GM19467 (cell line): ENCODE measurements around the gene TMEM37.
"Not testable (repeated sequence)": the region's sequence is repeated elsewhere in the genome, so short reads cannot be mapped to it uniquely, and the experiment has no call there.

Experiments
- ATAC-seq: cut with Tn5 transposase; IDR thresholded peaks from one replicate; pipeline ENCODE4 v1.9.1; 2021; ENCODE audit warnings: mild to moderate bottlenecking, moderate library complexity; ENCODE audit not compliant: unreplicated experiment

Gene TMEM37

DNA sequence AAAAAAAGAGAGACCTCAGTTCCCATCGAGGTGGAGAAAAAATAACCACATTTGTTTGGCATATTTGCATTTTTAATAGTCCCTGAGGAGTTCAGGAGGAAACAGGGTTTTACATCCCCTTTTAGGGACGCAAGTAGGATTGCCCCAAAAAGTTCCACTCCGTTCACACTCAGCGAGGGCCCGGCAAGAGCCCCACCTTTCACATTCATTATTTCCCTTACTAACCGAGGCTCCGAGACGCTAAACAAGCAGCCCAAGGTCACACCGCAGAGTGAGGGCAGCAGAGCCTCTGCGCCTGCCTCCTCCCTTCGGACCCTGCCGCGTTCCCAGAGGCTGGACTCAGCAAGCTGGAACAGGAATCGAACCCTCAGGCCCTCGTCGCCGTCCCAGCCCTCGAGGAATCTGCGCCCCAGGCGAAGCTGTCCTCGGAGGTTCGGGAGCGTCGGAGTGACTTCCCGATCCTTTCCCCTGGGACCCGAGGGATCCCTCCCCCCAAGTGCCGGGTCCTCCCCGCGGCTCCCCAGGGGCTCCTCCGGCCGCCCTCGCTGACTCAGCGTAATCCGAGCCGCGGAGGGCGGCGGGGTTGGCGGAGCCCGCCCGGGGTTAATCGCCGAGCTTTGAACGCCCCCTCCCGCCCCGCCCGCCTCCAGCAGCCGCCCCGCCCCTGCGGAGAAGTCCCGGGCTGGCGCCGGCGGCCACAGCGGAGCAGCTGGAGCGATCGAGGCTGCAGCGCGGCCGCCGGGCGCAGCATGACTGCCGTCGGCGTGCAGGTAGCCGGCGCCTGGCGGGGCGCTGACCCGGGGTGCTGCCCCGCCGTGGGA, at the start of gene TMEM37:
TSS of gene TMEM37 (plus strand) at position 700 of the 821 bp plus-strand sequence. CDS start at position 750, 50 bp downstream.
- ATAC-seq: peak; percentile 60

DNA sequence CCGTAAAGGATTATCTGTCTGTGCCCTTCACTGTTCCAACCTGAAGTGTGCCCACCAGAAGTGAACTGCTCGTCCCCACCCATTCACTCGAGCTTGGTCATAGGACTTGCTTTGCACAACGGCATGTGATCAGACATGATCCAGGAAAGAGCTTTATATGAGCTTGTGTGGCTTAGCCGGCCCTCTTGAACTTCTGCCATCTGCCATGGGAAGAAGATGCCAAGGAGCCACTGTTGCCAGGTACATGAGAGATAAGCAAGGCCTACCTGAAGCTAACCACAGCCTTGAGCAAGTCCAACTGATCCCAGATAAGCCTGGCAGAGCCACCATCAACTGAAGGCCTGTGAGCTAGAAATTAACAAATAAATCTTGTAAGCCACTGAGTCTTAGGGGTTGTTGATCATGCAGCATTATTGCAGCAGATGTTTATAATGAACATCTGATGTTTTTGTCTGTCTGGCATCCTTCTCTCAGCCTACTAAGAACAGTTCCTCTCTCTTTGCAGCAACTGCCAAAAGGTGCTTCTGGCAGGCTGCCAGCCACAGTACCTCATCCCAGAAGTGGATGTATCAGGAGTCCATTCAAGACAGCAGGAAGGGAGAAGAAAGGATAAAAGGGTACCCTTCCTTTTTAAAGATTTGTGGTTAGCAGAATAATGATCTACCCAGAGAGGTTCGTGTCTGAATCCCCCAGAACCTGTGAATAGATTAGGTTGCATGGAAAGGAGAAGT, 48.1 kb upstream of the TMEM37 start:
- ATAC-seq: no peak

DNA sequence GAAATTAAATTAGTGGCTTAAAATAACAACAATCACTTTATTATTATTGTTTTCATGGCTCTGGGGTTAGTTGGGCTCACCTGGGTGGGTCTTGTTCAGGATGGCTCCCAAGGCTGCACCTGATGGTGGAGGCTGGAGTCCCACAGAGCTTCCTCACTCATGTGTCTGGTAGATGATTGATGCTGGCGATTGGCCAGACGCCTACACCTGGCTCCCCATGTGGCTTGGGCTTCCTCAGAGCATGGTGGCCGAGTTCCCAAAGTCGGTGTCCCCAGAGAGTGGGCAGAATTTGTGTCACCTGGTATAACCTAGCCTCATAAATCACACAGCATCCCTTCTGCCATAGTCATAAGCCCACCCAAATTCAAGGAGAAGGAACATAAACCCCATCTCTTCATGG, 46.7 kb upstream of the TMEM37 start:
- ATAC-seq: no peak

DNA sequence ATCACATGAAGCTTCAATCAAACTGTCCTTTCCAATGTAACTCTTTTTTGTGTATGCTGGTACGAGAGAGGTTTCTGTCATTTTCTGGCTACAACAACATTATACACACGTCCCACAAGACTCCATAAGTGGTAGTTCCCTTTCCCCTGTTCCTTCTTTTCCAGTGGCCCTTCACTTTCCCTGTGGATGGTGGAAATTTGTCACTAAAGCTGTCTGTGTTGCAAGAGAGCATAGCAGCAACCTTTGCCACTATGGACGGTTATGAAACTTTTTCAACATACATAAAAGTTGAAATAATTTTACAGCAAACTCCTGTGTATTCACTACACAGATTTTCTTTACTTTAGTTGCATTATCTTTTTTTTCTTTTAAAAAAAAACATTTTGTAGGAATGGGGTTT, 46.2 kb upstream of the TMEM37 start:
- no peak for ATAC-seq

GRCh38 chr2:119387381-119388129, 44.1 kb upstream of the TMEM37 start:
- ATAC-seq: peak; percentile 70

DNA sequence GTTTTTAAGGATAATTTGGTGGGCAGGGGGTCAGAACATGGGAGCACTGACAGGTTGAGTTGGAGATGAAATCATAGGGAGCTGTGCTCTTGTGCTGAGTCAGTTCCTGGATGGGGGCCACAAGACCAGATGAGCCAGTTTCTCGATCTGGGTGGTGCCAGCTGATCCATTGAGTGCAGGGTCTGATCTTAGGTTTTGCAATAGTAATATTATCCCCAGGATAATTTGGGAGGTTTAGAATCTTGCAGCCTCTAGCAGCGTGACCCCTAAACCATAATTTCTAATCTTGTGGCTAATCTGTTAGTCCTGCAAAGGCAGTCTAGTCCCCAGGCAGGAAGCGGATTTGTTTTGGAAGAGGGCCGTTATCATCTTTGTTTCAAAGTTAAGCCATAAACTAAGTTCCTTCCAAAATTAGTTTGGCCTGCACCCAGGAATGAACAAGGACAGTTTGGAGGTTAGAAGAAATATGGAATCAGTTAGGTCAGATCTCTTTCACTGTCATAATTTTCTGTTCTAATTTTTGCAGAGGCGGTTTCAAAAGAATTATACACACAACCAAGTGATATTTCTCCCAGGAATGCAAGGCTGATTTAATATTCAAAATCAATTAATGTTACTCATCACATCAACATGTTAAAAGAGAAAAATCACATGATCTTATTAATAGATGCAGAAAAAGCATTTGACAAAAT, 41.9 kb upstream of the TMEM37 start:
- no peak for ATAC-seq

DNA sequence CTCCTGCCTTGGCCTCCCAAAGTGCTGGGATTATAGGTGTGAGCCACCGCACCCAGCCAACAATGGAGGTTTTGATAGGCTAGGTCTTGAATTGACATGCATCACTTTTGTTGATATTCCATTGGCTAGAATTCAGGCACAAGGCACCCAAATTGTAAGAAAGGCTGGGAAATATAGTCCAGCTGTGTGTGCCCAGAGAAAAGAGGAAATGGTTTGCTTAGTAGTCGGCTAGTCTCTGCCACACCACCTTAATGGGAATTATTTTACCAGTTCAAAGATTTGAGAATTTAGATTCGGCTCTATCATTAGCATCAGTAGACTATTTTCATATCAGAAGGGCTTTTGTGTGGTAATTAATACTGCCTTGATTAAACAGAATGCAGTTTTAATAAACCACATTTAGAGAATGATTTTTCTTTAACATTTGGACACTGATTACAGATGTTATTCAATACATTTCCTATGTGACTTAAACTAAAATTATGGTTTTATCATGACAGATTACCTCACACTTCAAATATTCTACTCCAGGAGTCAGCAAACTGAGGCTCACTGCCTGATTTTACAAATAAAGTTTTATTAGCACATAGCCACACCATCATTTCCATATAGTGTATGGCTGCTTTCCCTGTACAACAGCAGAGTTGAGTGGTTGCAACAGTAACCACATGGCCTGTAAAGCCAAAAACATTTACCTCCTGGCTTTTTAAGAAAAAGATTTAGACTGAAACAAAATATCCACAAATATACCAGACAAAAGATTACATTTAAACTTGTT, 37.5 kb upstream of the TMEM37 start:
- ATAC-seq: no peak

DNA sequence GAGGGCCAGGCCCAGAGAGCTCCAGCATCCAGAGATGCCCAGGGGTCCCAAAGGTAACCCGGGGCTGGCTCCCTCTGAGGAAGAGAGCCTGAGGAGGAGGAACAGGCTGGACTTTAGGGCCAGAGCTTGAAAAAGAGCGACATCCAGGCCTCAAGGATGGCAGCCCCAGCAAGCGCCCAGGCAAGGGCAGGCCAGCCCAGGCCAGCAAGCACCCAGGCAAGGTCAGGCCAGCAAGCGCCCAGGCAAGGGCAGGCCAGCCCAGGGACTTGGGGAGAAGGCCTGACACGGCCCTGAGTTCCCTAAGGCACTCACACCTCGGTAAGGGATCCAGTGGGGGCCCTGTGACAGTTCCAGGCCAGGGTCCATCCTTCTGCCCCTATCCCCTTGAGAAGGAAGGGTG, 34.5 kb upstream of the TMEM37 start:
- ATAC-seq: no peak

- no peak for ATAC-seq
Observed at GRCh38 chr2:119402106-119402505, 29.5 kb upstream of the TMEM37 start.

- ATAC-seq: no peak
Observed at GRCh38 chr2:119402645-119403560, 28.8 kb upstream of the TMEM37 start.

GRCh38 chr2:119403618-119404017, 28.0 kb upstream of the TMEM37 start:
- not testable (repeated sequence) for ATAC-seq

DNA sequence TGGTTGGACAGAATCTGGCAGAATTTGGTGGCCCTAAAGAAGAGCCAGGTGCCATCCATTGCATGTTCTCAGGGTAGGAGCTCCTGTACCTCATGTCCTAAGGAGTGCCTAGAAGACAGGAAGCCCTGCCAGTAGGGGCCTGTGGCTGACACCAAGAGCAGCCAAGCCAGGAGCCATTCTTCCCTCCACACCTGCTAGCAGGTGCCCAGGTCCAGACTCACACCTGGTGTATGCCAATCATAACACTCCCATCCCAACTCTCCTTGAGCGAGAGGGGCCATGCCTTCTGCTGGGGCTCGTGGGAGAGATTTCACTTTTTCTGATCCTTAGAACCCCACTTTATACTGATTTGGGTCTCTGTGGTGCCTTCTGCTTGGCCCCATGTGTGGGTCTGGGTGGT, 26.5 kb upstream of the TMEM37 start:
- no peak for ATAC-seq

DNA sequence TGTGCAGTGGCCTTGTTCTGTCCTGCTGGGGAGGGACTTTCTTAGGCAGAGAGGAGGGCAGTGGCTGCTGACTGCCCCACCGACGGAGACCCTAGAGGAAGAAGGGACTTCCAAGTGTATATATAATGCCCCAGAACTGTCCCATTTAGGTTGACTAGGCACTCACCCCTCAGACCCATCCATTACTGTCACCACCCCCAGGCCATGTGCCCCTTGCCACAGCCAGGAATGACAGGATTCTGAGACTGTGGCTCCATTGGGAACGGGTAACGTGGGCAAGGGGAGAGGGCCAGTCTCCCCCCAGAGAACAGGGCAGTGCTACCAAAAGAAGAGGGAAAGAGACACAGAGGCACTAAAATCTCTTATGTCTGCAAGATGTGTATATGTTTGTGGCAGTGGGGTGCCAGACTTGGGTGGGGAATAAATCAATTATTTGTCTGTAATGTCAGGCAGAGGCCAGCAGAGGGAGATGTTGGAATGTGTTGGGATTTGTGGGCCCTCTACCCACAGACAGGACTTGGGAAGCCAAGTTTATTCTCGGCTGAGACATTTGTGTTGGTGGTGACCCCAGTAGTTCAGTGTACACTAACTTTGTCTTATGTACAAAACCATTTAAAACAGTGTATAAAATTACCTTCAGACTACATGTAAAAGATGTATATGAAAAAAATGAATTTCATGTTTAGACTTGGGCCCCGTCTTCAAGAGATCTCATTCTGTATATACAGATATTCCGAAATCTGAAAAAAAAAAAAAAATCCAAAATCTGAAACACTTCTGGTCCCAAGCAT, 24.0 kb upstream of the TMEM37 start:
- no peak for ATAC-seq

- no peak for ATAC-seq
Observed at GRCh38 chr2:119408221-119408619, 23.4 kb upstream of the TMEM37 start.

- ATAC-seq: no peak
Observed at GRCh38 chr2:119409506-119409905, 22.1 kb upstream of the TMEM37 start.

DNA sequence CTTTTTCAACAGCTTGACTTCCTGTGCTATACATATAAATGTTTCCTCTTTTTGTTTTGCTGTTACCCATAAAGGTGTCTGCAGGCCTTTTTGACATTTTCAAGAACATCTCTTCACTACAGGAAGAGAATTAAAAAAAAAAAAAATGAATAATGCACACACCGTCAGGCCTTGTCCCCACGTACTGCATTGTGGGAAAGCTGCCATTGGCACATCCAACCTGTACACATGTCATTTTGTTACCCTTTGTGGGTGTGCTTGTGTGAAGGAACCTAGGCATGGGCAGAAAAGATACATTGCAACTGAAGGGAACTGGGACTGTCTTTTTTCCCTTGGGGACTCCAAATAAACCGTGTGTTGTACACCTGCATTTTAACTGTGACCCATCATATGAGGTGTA, 16.8 kb upstream of the TMEM37 start:
- ATAC-seq: no peak

DNA sequence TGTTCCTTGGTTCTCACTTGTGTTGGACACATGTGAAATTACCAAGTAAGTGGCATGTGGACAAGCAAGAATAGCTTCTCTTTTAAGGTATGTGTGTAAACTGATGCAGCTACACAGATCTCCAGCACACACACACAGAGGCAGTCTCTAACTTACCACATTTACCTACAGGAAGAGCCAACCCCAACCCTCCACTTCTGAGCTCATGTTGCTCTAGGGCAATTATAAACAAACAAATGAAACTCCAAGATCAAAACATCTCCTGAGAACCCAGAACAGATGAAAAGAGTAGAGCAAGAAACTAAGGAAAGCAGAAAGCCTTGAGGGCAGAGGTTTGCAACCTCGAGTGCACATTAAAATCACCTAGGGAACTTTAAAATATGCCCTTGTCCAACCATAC, 16.0 kb upstream of the TMEM37 start:
- ATAC-seq: no peak

DNA sequence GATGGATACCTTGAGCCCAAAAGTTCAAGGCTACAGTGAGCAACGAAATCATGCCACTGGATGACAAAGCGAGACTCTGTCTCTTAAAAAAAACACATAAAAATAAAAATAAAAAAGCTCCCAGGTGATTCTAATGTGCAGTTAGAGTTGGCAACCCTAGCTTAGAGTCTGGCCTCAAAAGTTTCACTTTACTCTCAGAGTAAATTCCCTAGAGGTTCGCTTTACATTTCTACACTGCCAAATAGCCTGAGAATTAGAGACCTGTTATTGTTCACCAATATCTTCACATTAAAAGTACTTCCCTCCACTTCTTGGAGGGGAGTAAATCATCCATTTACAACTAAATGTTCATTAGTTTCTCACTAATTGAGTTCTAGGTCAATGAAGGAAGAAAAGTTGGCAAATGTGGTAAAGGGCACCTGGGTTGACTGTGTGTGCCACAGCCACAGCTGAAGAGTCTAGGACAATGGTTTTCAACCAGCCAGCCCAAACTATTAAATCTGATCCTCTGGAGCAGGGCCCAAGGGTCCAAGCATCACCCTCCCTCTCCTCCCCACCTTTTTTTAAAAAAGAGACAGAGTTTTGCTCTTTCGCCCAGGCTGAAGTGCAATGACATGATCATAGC, 15.2 kb upstream of the TMEM37 start:
- no peak for ATAC-seq
